A673 (cell line): Measurements from ENCODE around the gene ZC2HC1B. TPM values are rescaled to one million over a fixed set of nuclear protein-coding genes. Genes with fewer than 3 reads are reported as not detected.

Experiments used
- BruUV-seq: library from RNA; stranded (reverse); fragments of 400-500 nt; replicated peaks from 2 replicates; lab custom pipeline; 2021; lab: Mats Ljungman, UMichigan
- CTCF ChIA-PET: fragments of 300-600 bp; sonication (Branson Sonifier 250); formaldehyde crosslinking; loops from one replicate; lab custom pipeline; 2022; ENCODE audit warnings: antibody characterized with exemption; lab: Charles Lee
- POLR2A ChIA-PET: fragments of 300-600 bp; sonication (Branson Sonifier 250); formaldehyde crosslinking; loops from one replicate; lab custom pipeline; 2022; ENCODE audit warnings: antibody characterized with exemption; ENCODE audit not compliant: low non-redundant PET; lab: Charles Lee
- DNase-seq: peaks from one replicate; pipeline ENCODE4 v3.0.0-alpha.2; 2015; ENCODE audit warnings: low spot score
- H3K27ac ChIP-seq: fragments of 200-600 bp; sonication (generic); 2 replicates; pipeline ENCODE4 v1.5.1; 2016; ENCODE audit warnings: mixed run types, low read depth, mild to moderate bottlenecking, mixed read lengths, antibody characterized with exemption, low read length; ENCODE audit not compliant: poor library complexity, severe bottlenecking
- H3K27me3 ChIP-seq: fragments of 200-600 bp; sonication (generic); replicated peaks from 2 replicates; pipeline ENCODE4 v1.6.1; 2017; ENCODE audit warnings: mixed run types, low read depth, mild to moderate bottlenecking, mixed read lengths, antibody characterized with exemption, low read length; ENCODE audit not compliant: insufficient read depth, poor library complexity
- H3K36me3 ChIP-seq: fragments of 200-600 bp; sonication (generic); 2 replicates; pipeline ENCODE4 v1.6.1; 2016; ENCODE audit warnings: mixed run types, mild to moderate bottlenecking, mixed read lengths, antibody characterized with exemption, low read length; ENCODE audit not compliant: insufficient read depth, poor library complexity, severe bottlenecking
- H3K4me1 ChIP-seq: fragments of 200-600 bp; sonication (generic); 2 replicates; pipeline ENCODE4 v1.6.1; 2017; ENCODE audit warnings: mixed run types, mild to moderate bottlenecking, mixed read lengths, antibody characterized with exemption, low read length; ENCODE audit not compliant: insufficient read depth, poor library complexity, severe bottlenecking
- H3K4me3 ChIP-seq: fragments of 200-600 bp; sonication (generic); 2 replicates; pipeline ENCODE4 v1.5.1; 2016; ENCODE audit warnings: low read depth, mixed run types, mild to moderate bottlenecking, mixed read lengths, low read length; ENCODE audit not compliant: poor library complexity, severe bottlenecking
- H3K9me3 ChIP-seq: fragments of 200-600 bp; sonication (generic); 2 replicates; pipeline ENCODE4 v1.6.1; 2016; ENCODE audit warnings: mixed run types, low read depth, mild to moderate bottlenecking, mixed read lengths, antibody characterized with exemption, low read length; ENCODE audit not compliant: poor library complexity, severe bottlenecking
- EZH2 ChIP-seq: fragments of 200-600 bp; sonication (generic); IDR thresholded peaks from 2 replicates; pipeline ENCODE4 v1.6.1; 2017; ENCODE audit warnings: borderline replicate concordance, low read depth, mild to moderate bottlenecking, mixed read lengths, antibody characterized with exemption, low read length; ENCODE audit not compliant: poor library complexity, severe bottlenecking
- intact Hi-C: fragments of 100-400 bp; cut with micrococcal nuclease; formaldehyde crosslinking; loops from one replicate; pipeline ENCODE4 v1.10.0; 2022; ENCODE audit not compliant: unreplicated experiment
- total RNA-seq: library from RNA; stranded (reverse); gene quantifications from 2 replicates; pipeline ENCODE4 v1.2.3, GENCODE V29; 2021
- TF ChIP-seq, protein P1 (sequence below): fragments of 300-800, 200-600 bp; sonication (generic); conservative IDR thresholded peaks from 2 replicates; pipeline ENCODE4 v1.5.1; 2017; ENCODE audit warnings: low read depth, mild to moderate bottlenecking, antibody characterized with exemption, low read length, moderate library complexity, mixed read lengths

Gene ZC2HC1B
- total RNA-seq, 1 experiment from 2014 or later, result not detected

DNA sequence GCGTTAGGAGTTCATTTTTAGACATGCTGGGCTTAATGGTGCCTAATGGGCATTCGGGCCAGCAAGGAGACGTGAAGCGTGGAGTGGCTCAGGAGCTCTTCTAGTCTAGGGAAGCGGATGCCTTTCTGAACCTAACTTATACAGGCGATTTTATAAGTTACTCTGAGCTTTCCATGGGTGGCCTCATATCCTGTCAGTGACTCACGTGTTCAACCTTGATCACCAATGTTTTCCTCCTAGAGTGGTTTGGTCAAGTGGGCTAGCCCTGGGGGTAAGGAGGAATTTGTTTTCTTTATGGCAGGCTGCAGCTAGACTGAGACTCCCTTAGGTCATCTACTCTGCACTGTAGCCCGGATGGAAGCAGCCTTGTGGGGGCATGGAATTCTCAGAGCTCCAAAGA lies 91.7 kb downstream of the ZC2HC1B start:
- no peaks in the 10 kb centered on the region for H3K4me1 ChIP-seq
- TF ChIP-seq, protein P1, sequence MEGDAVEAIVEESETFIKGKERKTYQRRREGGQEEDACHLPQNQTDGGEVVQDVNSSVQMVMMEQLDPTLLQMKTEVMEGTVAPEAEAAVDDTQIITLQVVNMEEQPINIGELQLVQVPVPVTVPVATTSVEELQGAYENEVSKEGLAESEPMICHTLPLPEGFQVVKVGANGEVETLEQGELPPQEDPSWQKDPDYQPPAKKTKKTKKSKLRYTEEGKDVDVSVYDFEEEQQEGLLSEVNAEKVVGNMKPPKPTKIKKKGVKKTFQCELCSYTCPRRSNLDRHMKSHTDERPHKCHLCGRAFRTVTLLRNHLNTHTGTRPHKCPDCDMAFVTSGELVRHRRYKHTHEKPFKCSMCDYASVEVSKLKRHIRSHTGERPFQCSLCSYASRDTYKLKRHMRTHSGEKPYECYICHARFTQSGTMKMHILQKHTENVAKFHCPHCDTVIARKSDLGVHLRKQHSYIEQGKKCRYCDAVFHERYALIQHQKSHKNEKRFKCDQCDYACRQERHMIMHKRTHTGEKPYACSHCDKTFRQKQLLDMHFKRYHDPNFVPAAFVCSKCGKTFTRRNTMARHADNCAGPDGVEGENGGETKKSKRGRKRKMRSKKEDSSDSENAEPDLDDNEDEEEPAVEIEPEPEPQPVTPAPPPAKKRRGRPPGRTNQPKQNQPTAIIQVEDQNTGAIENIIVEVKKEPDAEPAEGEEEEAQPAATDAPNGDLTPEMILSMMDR, result no peak
- no peak for TF ChIP-seq EZH2
- POLR2A ChIA-PET, result no interaction called here

DNA sequence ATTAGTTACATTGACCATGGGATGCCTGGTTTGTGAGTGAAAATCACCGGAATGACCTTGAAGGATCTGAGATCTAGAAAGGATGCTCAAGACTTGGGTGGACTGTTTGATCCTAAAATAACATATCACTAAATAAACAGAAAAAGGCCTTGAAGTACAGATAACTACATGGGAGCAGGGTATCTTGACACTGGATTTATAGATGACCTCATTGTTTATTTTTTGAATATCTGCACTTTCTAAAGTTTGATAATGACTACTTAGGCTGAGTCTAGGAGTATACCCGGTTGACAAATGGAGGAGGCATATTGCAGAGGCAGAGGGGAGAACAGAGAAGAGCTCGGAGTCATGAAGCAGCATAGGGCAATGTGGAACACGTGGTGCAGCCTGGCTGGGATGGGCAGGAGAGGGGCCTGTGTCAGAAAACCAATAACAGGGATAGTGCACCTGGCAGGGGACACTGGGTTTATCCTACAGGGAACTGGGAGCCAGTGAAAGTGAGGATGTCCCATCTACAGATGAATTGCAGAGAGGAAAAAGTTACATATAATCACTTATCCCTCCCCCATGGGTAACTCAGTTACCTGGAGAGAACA lies 93.5 kb downstream of the ZC2HC1B start:
- BruUV-seq, result no TSS peak
- TF ChIP-seq, protein P1, result no peak
- TF ChIP-seq EZH2, result no peak
- ChIA-PET POLR2A (no interaction called here), CTCF (no interaction called here)
- Histone ChIP-seq H3K4me3 (no peak overlapping the region), H3K36me3 (no peaks in the 10 kb centered on the region), H3K9me3 (no peaks in the 10 kb centered on the region), H3K4me1 (no peaks in the 10 kb centered on the region), H3K27me3 (peaks cover 6% of the 10 kb centered on the region), H3K27ac (no peak overlapping the region)
- intact Hi-C loops, result no loop called here
- DNase-seq, result no peak

More for the DNA sequence above, 91.7 kb downstream of the ZC2HC1B start:
- BruUV-seq, result no TSS peak
- no peaks in the 10 kb centered on the region for H3K36me3 ChIP-seq
- H3K4me3 ChIP-seq, result no peak overlapping the region
- DNase-seq, result no peak
- intact Hi-C loops, result no loop called here
- no peaks in the 10 kb centered on the region for H3K9me3 ChIP-seq
- CTCF ChIA-PET, result no interaction called here
- H3K27me3 ChIP-seq, result peaks cover 6% of the 10 kb centered on the region
- H3K27ac ChIP-seq, result no peak overlapping the region

DNA sequence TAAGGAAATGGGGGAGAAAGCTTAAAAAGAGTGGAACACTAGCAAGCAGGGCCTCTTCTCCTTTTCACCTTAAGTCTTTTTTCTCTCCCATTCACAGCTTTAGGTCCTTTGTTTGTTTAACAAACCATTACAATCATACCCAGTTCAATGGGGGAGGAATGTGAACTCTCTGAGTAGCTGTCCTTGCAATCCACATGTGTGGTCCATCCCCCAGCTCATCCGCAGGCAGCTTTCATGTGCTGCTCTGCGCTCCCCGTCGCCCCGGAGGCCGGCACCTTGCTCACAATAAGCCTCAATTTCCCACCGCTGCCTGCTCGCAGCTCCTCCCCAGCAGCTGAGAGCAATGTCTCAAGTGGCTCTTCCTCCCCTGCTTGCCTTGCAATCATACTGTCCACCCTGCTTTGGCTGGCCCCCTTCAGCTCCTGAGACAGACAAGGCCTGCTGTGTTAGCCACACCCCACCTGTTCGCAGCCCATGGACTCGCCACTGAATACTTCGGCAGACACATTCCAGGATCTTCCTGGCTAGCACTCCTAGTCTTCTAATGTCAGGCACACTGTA lies 94.6 kb downstream of the ZC2HC1B start:
- H3K9me3 ChIP-seq, result no peaks in the 10 kb centered on the region
- intact Hi-C loops, result no loop called here
- ChIA-PET CTCF (no interaction called here), POLR2A (no interaction called here)
- H3K27me3 ChIP-seq, result peaks cover 6% of the 10 kb centered on the region
- H3K4me1 ChIP-seq, result no peaks in the 10 kb centered on the region
- H3K4me3 ChIP-seq, result no peak overlapping the region
- H3K27ac ChIP-seq, result no peak overlapping the region
- no peaks in the 10 kb centered on the region for H3K36me3 ChIP-seq
- no peak for DNase-seq
- TF ChIP-seq, protein P1, result no peak
- no peak for TF ChIP-seq EZH2
- BruUV-seq, result no TSS peak
